ENCODE data around the gene CCDC70.

The CCDC70 gene

GRCh38 chr13:51912091-51912490 is 50.3 kb downstream of the CCDC70 start:
- Histone ChIP-seq H3K36me3 (ENCODE audit: insufficient read depth, low read length) (no peaks in the 10 kb centered on the region), H3K9ac (ENCODE audit: low read depth, low read length) (no peak overlapping the region), H3K4me1 (ENCODE audit: insufficient read depth, low read length) (no peaks in the 10 kb centered on the region), H3K27me3 (ENCODE audit: insufficient read depth, low read length) (no peaks in the 10 kb centered on the region), H3K4me3 (ENCODE audit: low read length) (no peak overlapping the region), H3K27ac (ENCODE audit: low read depth, low read length) (no peak overlapping the region), H3K9me3 (ENCODE audit: insufficient read depth, low read depth, low read length) (no peaks in the 10 kb centered on the region)
- WGBS = 88% methylated on average over 9 of the region's 10 CpGs

GRCh38 chr13:51912511-51913225 is 50.9 kb downstream of the CCDC70 start:
- 89% methylated on average over 11 of the region's 11 CpGs for WGBS
- Histone ChIP-seq H3K9me3 (ENCODE audit: insufficient read depth, low read depth, low read length) (no peaks in the 10 kb centered on the region), H3K27me3 (ENCODE audit: insufficient read depth, low read length) (no peaks in the 10 kb centered on the region), H3K4me1 (ENCODE audit: insufficient read depth, low read length) (no peaks in the 10 kb centered on the region), H3K9ac (ENCODE audit: low read depth, low read length) (no peak overlapping the region), H3K4me3 (ENCODE audit: low read length) (no peak overlapping the region), H3K27ac (ENCODE audit: low read depth, low read length) (no peak overlapping the region), H3K36me3 (ENCODE audit: insufficient read depth, low read length) (no peaks in the 10 kb centered on the region)

- no peaks in the 10 kb centered on the region for H3K27me3 ChIP-seq (ENCODE audit: insufficient read depth, low read length)
- no peak overlapping the region for H3K4me3 ChIP-seq (ENCODE audit: low read length)
- H3K9ac ChIP-seq (ENCODE audit: low read depth, low read length) = no peak overlapping the region
- H3K27ac ChIP-seq (ENCODE audit: low read depth, low read length) = no peak overlapping the region
- H3K4me1 ChIP-seq (ENCODE audit: insufficient read depth, low read length) = no peaks in the 10 kb centered on the region
- H3K36me3 ChIP-seq (ENCODE audit: insufficient read depth, low read length) = no peaks in the 10 kb centered on the region
- no peaks in the 10 kb centered on the region for H3K9me3 ChIP-seq (ENCODE audit: insufficient read depth, low read depth, low read length)
- WGBS = 68% methylated on average over 4 of the region's 4 CpGs
These were observed 51.8 kb downstream of the CCDC70 start for GRCh38 chr13:51913421-51914136.

DNA sequence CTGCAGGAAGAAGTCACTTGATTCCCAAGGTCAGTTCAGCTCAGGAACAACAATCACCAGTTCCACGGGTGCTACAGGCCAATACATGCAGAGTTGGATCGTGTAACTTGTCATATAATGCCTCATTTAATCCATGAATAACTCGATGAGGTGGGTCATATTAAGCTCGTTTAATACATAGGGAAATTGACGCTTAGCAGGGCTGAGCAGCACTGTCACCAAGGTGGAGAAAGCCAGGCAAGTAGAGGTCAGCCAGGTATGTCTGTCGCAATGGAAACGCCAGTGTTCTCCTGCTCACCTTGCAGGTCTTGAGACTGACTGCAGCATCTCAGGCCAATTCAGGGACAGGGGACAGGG is 52.3 kb downstream of the CCDC70 start:
- Histone ChIP-seq H3K27ac (ENCODE audit: low read depth, low read length) (no peak overlapping the region), H3K4me1 (ENCODE audit: insufficient read depth, low read length) (no peaks in the 10 kb centered on the region), H3K27me3 (ENCODE audit: insufficient read depth, low read length) (no peaks in the 10 kb centered on the region), H3K4me3 (ENCODE audit: low read length) (no peak overlapping the region), H3K9me3 (ENCODE audit: insufficient read depth, low read depth, low read length) (no peaks in the 10 kb centered on the region), H3K9ac (ENCODE audit: low read depth, low read length) (no peak overlapping the region), H3K36me3 (ENCODE audit: insufficient read depth, low read length) (no peaks in the 10 kb centered on the region)
- 91% methylated on average over 7 of the region's 7 CpGs for WGBS
